Activated B cell treated with CpG ODN at 0.5 μM for 24 hours (primary cell): ENCODE results near the gene FAM20B. TPM values are rescaled to one million over a fixed set of nuclear protein-coding genes. Genes with fewer than 3 reads are reported as not detected.

Experiments used
- ATAC-seq: fragments of 200-7000 bp; cut with Tn5 transposase; one replicate; pipeline ENCODE4 v1.10.0; 2021; ENCODE audit warnings: low read depth, mild to moderate bottlenecking, moderate library complexity
- CTCF ChIA-PET: fragments of 350-600 bp; sonication (Branson Sonifier 250); formaldehyde crosslinking; loops from one replicate; lab custom pipeline; 2021; ENCODE audit warnings: antibody characterized with exemption; lab: Charles Lee
- POLR2A ChIA-PET: fragments of 350-600 bp; sonication (Branson Sonifier 250); formaldehyde crosslinking; loops from one replicate; lab custom pipeline; 2021; ENCODE audit warnings: antibody characterized with exemption; lab: Charles Lee
- DNase-seq: peaks from one replicate; pipeline ENCODE4 v3.0.0; 2022
- H3K27ac Mint-ChIP-seq: one replicate; pipeline ENCODE4 v1.8.0; 2020; ENCODE audit warnings: mixed read lengths
- H3K27me3 Mint-ChIP-seq: one replicate; pipeline ENCODE4 v1.8.0; 2021; ENCODE audit warnings: mixed read lengths
- H3K36me3 Mint-ChIP-seq: one replicate; pipeline ENCODE4 v1.8.0; 2021; ENCODE audit warnings: low read depth, mixed read lengths
- H3K4me1 Mint-ChIP-seq: one replicate; pipeline ENCODE4 v1.8.0; 2021; ENCODE audit warnings: mixed read lengths
- H3K4me3 Mint-ChIP-seq: one replicate; pipeline ENCODE4 v1.8.0; 2020; ENCODE audit warnings: mild to moderate bottlenecking, mixed read lengths
- H3K9me3 Mint-ChIP-seq: one replicate; pipeline ENCODE4 v1.8.0; 2020; ENCODE audit warnings: mixed read lengths
- CTCF ChIP-seq: fragments of 200-600 bp; IDR thresholded peaks from one replicate; pipeline ENCODE4 v1.8.0; 2022; ENCODE audit warnings: antibody characterized with exemption, mild to moderate bottlenecking
- intact Hi-C: fragments of 100-400 bp; cut with micrococcal nuclease; formaldehyde crosslinking; loops from one replicate; pipeline ENCODE4 v1.15.1; 2024
- total RNA-seq: library from RNA; stranded (reverse); gene quantifications from 2 replicates; pipeline ENCODE4 v1.2.3, GENCODE V29; 2022

The FAM20B gene
- total RNA-seq, 1 donor from 2014 or later, result 27.5 TPM

DNA sequence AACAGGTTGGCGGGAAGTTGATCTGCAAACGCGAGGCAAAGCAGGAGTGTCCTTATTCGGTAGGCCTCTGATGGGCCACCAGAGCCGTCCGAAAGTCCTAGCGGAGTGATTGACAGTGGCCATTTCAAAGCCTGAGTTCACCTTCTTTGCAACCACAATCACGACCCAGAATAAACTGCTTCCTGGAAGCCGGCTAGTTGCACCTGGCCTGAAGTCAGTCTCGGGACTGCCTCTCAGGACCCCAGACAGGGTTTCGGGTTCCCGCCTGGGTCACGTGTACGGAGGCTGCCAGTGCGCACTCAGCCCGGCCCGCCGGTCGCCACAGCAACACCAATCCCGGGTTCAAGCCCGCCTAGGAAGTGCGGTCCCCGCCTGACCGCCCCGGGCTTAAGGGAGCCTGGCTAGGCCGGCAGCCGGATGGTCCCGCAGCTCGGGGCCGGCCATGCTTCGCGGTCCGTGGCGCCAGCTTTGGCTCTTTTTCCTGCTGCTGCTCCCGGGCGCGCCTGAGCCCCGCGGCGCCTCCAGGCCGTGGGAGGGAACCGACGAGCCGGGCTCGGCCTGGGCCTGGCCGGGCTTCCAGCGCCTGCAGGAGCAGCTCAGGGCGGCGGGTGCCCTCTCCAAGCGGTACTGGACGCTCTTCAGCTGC lies 56.1 kb downstream of the FAM20B start, which contains the start of gene TOR3A:
Gene TOR3A (plus strand): TSS at position 384 of the 646 bp plus-strand sequence. CDS start 59 bp downstream, at position 443.
- peaks cover 44% of the 10 kb centered on the region for H3K4me1 Mint-ChIP-seq
- DNase-seq (peak; percentile 82), ATAC-seq (peak; percentile 79)
- no peak for TF ChIP-seq CTCF
- no peaks in the 10 kb centered on the region for H3K27me3 Mint-ChIP-seq
- intact Hi-C loops, result loop anchor here (1.0 to 5.0 kb wide), 7 partner anchors 47 to 800 kb away; partner anchors contain the start of genes ABL2, AXDND1, FAM20B and RALGPS2
- peak within 1 kb of the TSS; percentile 96 for H3K27ac Mint-ChIP-seq
- H3K4me3 Mint-ChIP-seq, result peak within 1 kb of the TSS; percentile 98
- peaks cover 32% of the 10 kb centered on the region for H3K36me3 Mint-ChIP-seq
- H3K9me3 Mint-ChIP-seq, result no peaks in the 10 kb centered on the region
- ChIA-PET CTCF (interaction anchor here (1.0 to 4.3 kb wide), 5 partner anchors 39 to 728 kb away, joined by 3 to 30 read pairs (median 23); no protein-coding TSS in a partner anchor), POLR2A (interaction anchor here (1.1 to 4.6 kb wide), 6 partner anchors 11 to 286 kb away, joined by 4 to 23 read pairs (median 11); partner anchors contain the start of genes ABL2 and AXDND1)

DNA sequence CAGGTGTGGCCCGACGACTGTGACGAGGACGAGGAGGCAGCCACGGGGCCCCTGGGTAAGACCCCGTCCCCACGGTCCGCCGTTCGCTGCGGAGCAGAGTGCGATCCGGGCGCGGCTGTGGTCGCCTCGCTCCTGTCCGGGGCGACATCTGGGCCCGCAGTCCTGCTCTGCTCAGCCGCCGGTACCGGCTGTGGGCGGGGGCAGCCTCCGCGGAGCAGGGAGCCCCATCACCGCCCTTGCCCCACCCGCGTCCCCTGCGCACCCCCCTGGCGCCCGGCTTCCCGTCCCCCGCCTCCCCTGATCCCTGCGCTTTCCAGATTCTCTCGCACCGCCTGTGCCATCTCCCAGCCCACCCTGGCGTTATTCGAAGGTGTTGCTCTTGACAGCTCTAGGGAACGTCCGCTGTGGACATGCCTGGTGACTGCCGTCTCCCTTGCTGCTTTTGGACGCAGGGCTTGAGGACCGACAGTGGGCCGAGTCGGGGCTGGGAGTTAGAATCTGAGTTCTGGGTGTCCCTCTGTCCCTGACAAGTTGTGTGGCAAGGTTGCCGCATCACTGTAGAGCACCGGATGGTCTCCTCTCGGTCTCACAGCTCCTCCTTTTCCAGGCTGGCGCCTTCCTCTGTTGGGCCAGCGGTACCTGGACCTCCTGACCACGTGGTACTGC lies 56.8 kb downstream of the FAM20B start:
- DNase-seq, result peak; percentile 45
- H3K4me1 Mint-ChIP-seq, result peaks cover 51% of the 10 kb centered on the region
- intact Hi-C loops, result loop anchor here (5.0 kb wide), 2 partner anchors 355 to 800 kb away; partner anchors contain the start of genes RALGPS2 and TOR1AIP1
- H3K9me3 Mint-ChIP-seq, result no peaks in the 10 kb centered on the region
- H3K27ac Mint-ChIP-seq, result peak overlapping the region; percentile 96
- TF ChIP-seq CTCF, result no peak
- no peaks in the 10 kb centered on the region for H3K27me3 Mint-ChIP-seq
- ChIA-PET POLR2A (interaction anchor here (1.1 to 4.6 kb wide), 9 partner anchors 11 to 285 kb away, joined by 3 to 23 read pairs (median 7); partner anchors contain the start of genes ABL2, AXDND1 and SOAT1), CTCF (interaction anchor here (1.0 to 4.3 kb wide), 3 partner anchors 39 to 728 kb away, joined by 3 to 30 read pairs (median 6); no protein-coding TSS in a partner anchor)
- peaks cover 37% of the 10 kb centered on the region for H3K36me3 Mint-ChIP-seq
- peak; percentile 16 for ATAC-seq
- peak overlapping the region; percentile 98 for H3K4me3 Mint-ChIP-seq

GRCh38 chr1:179082999-179083335 lies 57.3 kb downstream of the FAM20B start:
- ATAC-seq (peak; percentile 3), DNase-seq (peak; percentile 46)
- H3K4me1 Mint-ChIP-seq, result peaks cover 54% of the 10 kb centered on the region
- peak overlapping the region; percentile 98 for H3K4me3 Mint-ChIP-seq
- POLR2A ChIA-PET, result interaction anchor here (0.7 to 4.6 kb wide), 9 partner anchors 10 to 287 kb away, joined by 3 to 23 read pairs (median 7); partner anchors contain the start of genes AXDND1 and SOAT1
- TF ChIP-seq CTCF, result no peak
- H3K27ac Mint-ChIP-seq, result peak overlapping the region; percentile 96
- CTCF ChIA-PET, result interaction anchor here (1.0 to 1.7 kb wide), 3 partner anchors 38 to 286 kb away, joined by 3 to 6 read pairs (median 4); no protein-coding TSS in a partner anchor
- H3K27me3 Mint-ChIP-seq, result no peaks in the 10 kb centered on the region
- intact Hi-C loops, result loop anchor here (1.0 to 5.0 kb wide), 3 partner anchors 46 to 799 kb away; partner anchors contain the start of genes RALGPS2 and TOR1AIP1
- peaks cover 40% of the 10 kb centered on the region for H3K36me3 Mint-ChIP-seq
- no peaks in the 10 kb centered on the region for H3K9me3 Mint-ChIP-seq

- CTCF ChIA-PET, result interaction anchor here (1.2 to 1.7 kb wide), 2 partner anchors 81 to 285 kb away, joined by 4 to 6 read pairs; no protein-coding TSS in a partner anchor
These were observed 57.8 kb downstream of the FAM20B start for GRCh38 chr1:179083533-179083932.

More at GRCh38 chr1:179083533-179083932, 57.8 kb downstream of the FAM20B start:
- H3K9me3 Mint-ChIP-seq, result no peaks in the 10 kb centered on the region
- H3K27ac Mint-ChIP-seq, result peak overlapping the region; percentile 96
- DNase-seq, result no peak
- peak overlapping the region; percentile 98 for H3K4me3 Mint-ChIP-seq
- POLR2A ChIA-PET, result interaction anchor here (0.7 to 4.6 kb wide), 8 partner anchors 39 to 287 kb away, joined by 3 to 23 read pairs (median 3); partner anchors contain the start of genes AXDND1 and SOAT1
- peaks cover 60% of the 10 kb centered on the region for H3K4me1 Mint-ChIP-seq
- no peak for ATAC-seq
- peaks cover 43% of the 10 kb centered on the region for H3K36me3 Mint-ChIP-seq
- intact Hi-C loops, result loop anchor here (1.0 to 5.0 kb wide), 3 partner anchors 46 to 799 kb away; partner anchors contain the start of genes RALGPS2 and TOR1AIP1
- H3K27me3 Mint-ChIP-seq, result no peaks in the 10 kb centered on the region
- TF ChIP-seq CTCF, result no peak
